ENCODE results near the gene AK8. TPM values are rescaled to one million over a fixed set of nuclear protein-coding genes. Genes with fewer than 3 reads are reported as not detected.

The AK8 gene
- total and polyA plus RNA-seq, 5 experiments from 2014 or later: 0.14 TPM; not detected in 4

- no peak for DNase-seq
- H3K27ac Mint-ChIP-seq: peak overlapping the region in 2 of 10 donors; percentile 2 to 8
- H3K4me3 Mint-ChIP-seq: no peak overlapping the region
- H3K4me1 Mint-ChIP-seq: peaks cover 3 to 25% (median 17%) of the 10 kb centered on the region in 4 donors
- H3K9me3 Mint-ChIP-seq: no peaks in the 10 kb centered on the region
- H3K27me3 Mint-ChIP-seq: peaks cover 0 to 2% (median 0%) of the 10 kb centered on the region in 5 donors
- POLR2A ChIA-PET: no interaction called here
- H3K36me3 Mint-ChIP-seq: no peaks in the 10 kb centered on the region
- no peak for ATAC-seq
Measured at GRCh38 chr9:132846918-132847515, 31.1 kb downstream of the AK8 start.

DNA sequence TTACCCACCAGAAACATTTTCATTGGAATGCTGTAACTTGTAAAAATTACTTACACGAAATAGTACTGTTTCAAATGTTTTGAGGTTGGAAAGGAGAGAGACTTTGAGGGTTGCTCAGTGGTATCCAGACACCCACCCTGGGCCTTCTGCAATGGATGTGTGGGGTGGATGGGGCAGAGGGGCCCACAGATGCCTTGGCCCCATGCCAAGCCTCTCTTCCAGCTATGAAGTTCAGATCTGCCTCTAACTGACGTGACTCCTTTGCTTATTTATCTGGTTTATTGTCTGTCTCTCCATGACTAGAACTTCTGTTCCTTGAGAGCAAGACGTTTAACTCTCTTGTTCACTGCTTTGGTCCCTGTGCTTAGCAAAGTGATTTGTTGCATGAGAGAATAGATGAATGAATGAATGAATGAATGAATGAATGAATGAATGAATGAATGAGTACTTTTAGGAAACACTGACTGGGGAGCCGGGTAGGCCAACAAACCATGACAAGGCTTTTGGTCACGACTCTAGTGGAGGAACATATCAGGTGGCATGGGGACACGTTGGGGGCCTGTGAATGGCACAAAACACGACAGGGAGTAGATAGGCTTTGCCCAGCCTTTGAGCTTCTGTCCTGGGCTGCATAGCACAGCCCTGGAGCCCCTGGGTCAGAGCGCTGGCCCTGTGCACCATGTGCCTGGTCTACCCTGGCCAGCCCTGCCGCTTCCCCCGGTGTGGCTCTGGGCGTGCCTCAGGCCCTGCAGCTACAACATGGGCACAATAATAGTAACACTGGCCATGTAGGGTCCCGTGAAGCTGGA is 31.8 kb downstream of the AK8 start:
- H3K36me3 Mint-ChIP-seq: no peaks in the 10 kb centered on the region
- POLR2A ChIA-PET: interaction anchor here (0.7 kb wide), 1 partner anchor 38 kb away, joined by 5 read pairs; no protein-coding TSS in a partner anchor
- ATAC-seq (no peak), DNase-seq (no peak)
- H3K27ac Mint-ChIP-seq: peak overlapping the region in 1 of 10 donors; percentile 35
- no peaks in the 10 kb centered on the region for H3K9me3 Mint-ChIP-seq
- H3K4me3 Mint-ChIP-seq: no peak overlapping the region
- H3K4me1 Mint-ChIP-seq: peaks cover 3 to 22% (median 14%) of the 10 kb centered on the region in 4 donors
- no peaks in the 10 kb centered on the region for H3K27me3 Mint-ChIP-seq

- H3K4me1 Mint-ChIP-seq: no peaks in the 10 kb centered on the region
- no peak overlapping the region for H3K27ac Mint-ChIP-seq
- no peaks in the 10 kb centered on the region for H3K36me3 Mint-ChIP-seq
- DNase-seq (no peak), ATAC-seq (no peak)
- POLR2A ChIA-PET: interaction anchor here (0.5 kb wide), 1 partner anchor 77 kb away, joined by 3 read pairs; no protein-coding TSS in a partner anchor
- peaks cover 0 to 1% (median 0%) of the 10 kb centered on the region in 5 donors for H3K27me3 Mint-ChIP-seq
- no peak overlapping the region for H3K4me3 Mint-ChIP-seq
- H3K9me3 Mint-ChIP-seq: no peaks in the 10 kb centered on the region
Measured at GRCh38 chr9:132842124-132843044, 35.7 kb downstream of the AK8 start.

- Mint-ChIP-seq H3K27me3 (peaks cover 0 to 2% (median 0%) of the 10 kb centered on the region in 5 donors), H3K9me3 (no peaks in the 10 kb centered on the region), H3K36me3 (no peaks in the 10 kb centered on the region), H3K4me3 (no peak overlapping the region), H3K27ac (no peak overlapping the region), H3K4me1 (no peaks in the 10 kb centered on the region)
- no peak for DNase-seq
- ATAC-seq: no peak
- POLR2A ChIA-PET: interaction anchor here (0.6 kb wide), 1 partner anchor 10 kb away, joined by 3 read pairs; no protein-coding TSS in a partner anchor
Measured at GRCh38 chr9:132840980-132841379, 37.1 kb downstream of the AK8 start.

GRCh38 chr9:132838291-132838690 is 39.8 kb downstream of the AK8 start:
- no peak for ATAC-seq
- H3K4me1 Mint-ChIP-seq: no peaks in the 10 kb centered on the region
- H3K4me3 Mint-ChIP-seq: no peak overlapping the region
- peaks cover 0 to 2% (median 2%) of the 10 kb centered on the region in 5 donors for H3K27me3 Mint-ChIP-seq
- no peak overlapping the region for H3K27ac Mint-ChIP-seq
- no peaks in the 10 kb centered on the region for H3K36me3 Mint-ChIP-seq
- no peaks in the 10 kb centered on the region for H3K9me3 Mint-ChIP-seq
- POLR2A ChIA-PET: no interaction called here
- no peak for DNase-seq

- POLR2A ChIA-PET: no interaction called here
- no peaks in the 10 kb centered on the region for H3K4me1 Mint-ChIP-seq
- DNase-seq (no peak), ATAC-seq (no peak)
- peaks cover 0 to 2% (median 2%) of the 10 kb centered on the region in 5 donors for H3K27me3 Mint-ChIP-seq
- no peaks in the 10 kb centered on the region for H3K36me3 Mint-ChIP-seq
- H3K4me3 Mint-ChIP-seq: no peak overlapping the region
- peak overlapping the region in 1 of 10 donors; percentile 58 for H3K27ac Mint-ChIP-seq
- no peaks in the 10 kb centered on the region for H3K9me3 Mint-ChIP-seq
Measured at GRCh38 chr9:132837501-132838286, 40.4 kb downstream of the AK8 start.

DNA sequence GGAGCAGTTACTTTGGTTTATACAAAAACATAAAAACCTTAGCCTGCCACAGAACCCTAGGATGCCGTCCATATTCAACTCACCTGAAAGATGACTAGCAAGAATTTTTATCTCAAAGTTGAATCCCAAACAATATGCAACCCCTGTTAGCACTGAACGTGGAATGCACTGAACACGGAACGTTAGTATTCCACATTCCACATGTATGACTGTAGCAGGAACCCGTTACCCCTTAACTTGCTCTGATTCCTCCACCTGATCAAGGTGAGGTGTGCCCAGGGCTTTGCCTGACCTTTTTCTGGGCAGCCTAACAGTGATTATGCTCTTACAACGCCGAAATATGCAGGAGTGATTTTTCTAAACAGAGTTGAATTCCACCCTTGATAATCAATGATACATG is 43.7 kb downstream of the AK8 start:
- Mint-ChIP-seq H3K4me1 (no peaks in the 10 kb centered on the region), H3K27me3 (peaks cover 0 to 7% (median 2%) of the 10 kb centered on the region in 5 donors), H3K4me3 (no peak overlapping the region), H3K9me3 (no peaks in the 10 kb centered on the region), H3K27ac (no peak overlapping the region), H3K36me3 (no peaks in the 10 kb centered on the region)
- no peak for DNase-seq
- no peak for ATAC-seq
- POLR2A ChIA-PET: no interaction called here

- H3K4me3 Mint-ChIP-seq: no peak overlapping the region
- no peaks in the 10 kb centered on the region for H3K9me3 Mint-ChIP-seq
- POLR2A ChIA-PET: no interaction called here
- ATAC-seq: no peak
- H3K4me1 Mint-ChIP-seq: no peaks in the 10 kb centered on the region
- H3K27ac Mint-ChIP-seq: no peak overlapping the region
- H3K36me3 Mint-ChIP-seq: no peaks in the 10 kb centered on the region
- DNase-seq: no peak
- H3K27me3 Mint-ChIP-seq: peaks cover 0 to 9% (median 2%) of the 10 kb centered on the region in 5 donors
Measured at GRCh38 chr9:132833550-132834121, 44.4 kb downstream of the AK8 start.

GRCh38 chr9:132832171-132832881 is 45.8 kb downstream of the AK8 start:
- H3K27ac Mint-ChIP-seq: no peak overlapping the region
- ATAC-seq (no peak), DNase-seq (no peak)
- POLR2A ChIA-PET: interaction anchor here (0.7 kb wide), 2 partner anchors 59 to 516 kb away, joined by 3 to 5 read pairs; partner anchors contain the start of gene RPL7A
- H3K36me3 Mint-ChIP-seq: no peaks in the 10 kb centered on the region
- no peaks in the 10 kb centered on the region for H3K9me3 Mint-ChIP-seq
- no peaks in the 10 kb centered on the region for H3K4me1 Mint-ChIP-seq
- peaks cover 0 to 9% (median 3%) of the 10 kb centered on the region in 5 donors for H3K27me3 Mint-ChIP-seq
- H3K4me3 Mint-ChIP-seq: no peak overlapping the region

GRCh38 chr9:132828201-132828770 is 49.8 kb downstream of the AK8 start:
- Mint-ChIP-seq H3K36me3 (no peaks in the 10 kb centered on the region), H3K4me1 (peaks cover 0 to 7% (median 6%) of the 10 kb centered on the region in 4 donors), H3K27ac (no peak overlapping the region), H3K4me3 (no peak overlapping the region), H3K27me3 (peaks cover 0 to 13% (median 8%) of the 10 kb centered on the region in 5 donors), H3K9me3 (no peaks in the 10 kb centered on the region)
- ATAC-seq (no peak), DNase-seq (no peak)
- POLR2A ChIA-PET: no interaction called here

- peaks cover 0 to 7% (median 6%) of the 10 kb centered on the region in 4 donors for H3K4me1 Mint-ChIP-seq
- no peaks in the 10 kb centered on the region for H3K36me3 Mint-ChIP-seq
- H3K27me3 Mint-ChIP-seq: peaks cover 0 to 13% (median 8%) of the 10 kb centered on the region in 5 donors
- DNase-seq (no peak), ATAC-seq (no peak)
- POLR2A ChIA-PET: no interaction called here
- no peaks in the 10 kb centered on the region for H3K9me3 Mint-ChIP-seq
- no peak overlapping the region for H3K4me3 Mint-ChIP-seq
- no peak overlapping the region for H3K27ac Mint-ChIP-seq
Measured at GRCh38 chr9:132827366-132827765, 50.7 kb downstream of the AK8 start.

Measured in naive thymus-derived CD8-positive, alpha-beta T cell (primary cell).